NCI-H1694 (cell line): ENCODE results near the gene CRB2.
A peak's percentile ranks its signal among the peaks of the same experiment; 100 is the strongest.

Source experiments
- DNase-seq: peaks from one replicate; lab custom pipeline; 2025; lab: John Stamatoyannopoulos, UW

Gene CRB2

GRCh38 chr9:123406691-123407216, 50.8 kb downstream of the CRB2 start:
- DNase-seq, result peak; percentile 7

GRCh38 chr9:123407217-123407851, 51.3 kb downstream of the CRB2 start:
- DNase-seq, result no peak

DNA sequence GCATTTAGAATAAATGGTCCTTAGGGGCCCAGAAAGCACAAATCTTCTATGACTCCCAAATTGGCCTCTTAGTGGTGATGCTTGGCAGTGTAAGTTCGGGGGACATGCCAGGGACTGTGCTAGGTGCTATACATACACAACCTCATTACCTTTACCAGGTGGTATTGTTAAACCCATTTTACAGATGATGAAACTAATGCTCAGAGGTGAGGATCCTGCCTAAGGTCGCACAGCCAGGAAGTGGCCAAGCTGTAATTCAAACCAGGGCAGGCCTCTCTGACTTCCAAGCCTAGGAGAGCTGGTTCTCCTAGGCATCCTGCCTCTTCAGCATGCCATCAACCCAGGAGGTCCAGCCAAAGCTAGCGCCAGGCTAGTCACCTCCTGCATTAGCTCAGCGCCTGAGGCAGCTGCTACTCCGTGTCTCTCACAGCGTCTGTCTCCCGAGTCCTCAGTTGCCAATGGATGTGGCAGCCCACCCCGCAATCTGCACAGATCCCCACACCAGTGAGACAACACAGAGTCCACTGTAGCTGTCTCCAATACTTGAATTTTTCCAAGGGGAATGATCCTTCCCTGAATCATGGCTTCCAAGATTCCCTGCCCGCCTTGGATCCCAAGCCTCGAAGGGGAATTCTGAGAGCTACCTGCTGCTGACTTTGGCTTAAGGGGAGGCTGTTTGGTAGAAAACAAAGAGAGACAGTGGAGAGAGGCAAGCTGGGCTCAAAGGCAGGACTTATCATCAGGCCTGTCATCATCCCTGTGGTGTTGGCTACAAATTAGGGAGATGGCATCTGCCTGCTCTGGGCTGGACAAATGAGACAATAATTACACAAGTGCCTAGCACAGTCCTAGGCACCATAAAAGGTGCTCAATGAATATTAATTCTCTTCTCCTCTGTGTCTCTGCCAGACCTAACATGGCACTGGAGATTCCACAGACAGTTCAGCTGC, 52.6 kb downstream of the CRB2 start:
- no peak for DNase-seq

DNA sequence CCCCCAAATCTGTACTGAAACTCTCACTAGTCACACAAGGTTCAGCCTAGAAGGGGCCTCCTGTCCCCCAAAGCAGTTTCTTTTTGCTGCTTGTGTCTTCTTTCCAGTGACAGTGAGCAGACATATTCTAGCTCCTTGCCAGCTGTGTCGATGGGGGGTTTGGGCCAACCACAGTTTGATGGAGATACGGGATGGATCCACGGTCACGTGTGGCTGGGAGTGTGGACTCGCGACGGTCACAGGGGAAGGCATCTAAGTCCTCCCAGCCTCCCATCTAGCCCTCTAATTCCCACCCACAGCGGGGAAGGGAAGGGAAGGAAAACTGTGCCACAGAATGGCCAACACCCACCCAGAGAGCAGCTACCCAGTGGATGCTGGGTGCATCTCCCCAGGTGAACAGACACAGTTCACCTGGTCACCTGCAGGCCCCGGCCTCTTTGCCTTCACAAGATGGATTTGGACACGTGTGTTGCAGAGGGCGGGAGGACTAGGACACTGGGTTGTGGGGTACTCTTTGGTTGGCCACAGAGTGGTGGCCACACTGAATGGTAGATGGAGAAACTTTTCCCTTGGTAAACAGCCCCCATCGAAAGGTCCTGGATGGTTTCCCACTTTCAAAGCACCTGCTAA, 54.4 kb downstream of the CRB2 start:
- no peak for DNase-seq

- DNase-seq, result no peak
Observed at GRCh38 chr9:123411191-123411590, 55.2 kb downstream of the CRB2 start.

DNA sequence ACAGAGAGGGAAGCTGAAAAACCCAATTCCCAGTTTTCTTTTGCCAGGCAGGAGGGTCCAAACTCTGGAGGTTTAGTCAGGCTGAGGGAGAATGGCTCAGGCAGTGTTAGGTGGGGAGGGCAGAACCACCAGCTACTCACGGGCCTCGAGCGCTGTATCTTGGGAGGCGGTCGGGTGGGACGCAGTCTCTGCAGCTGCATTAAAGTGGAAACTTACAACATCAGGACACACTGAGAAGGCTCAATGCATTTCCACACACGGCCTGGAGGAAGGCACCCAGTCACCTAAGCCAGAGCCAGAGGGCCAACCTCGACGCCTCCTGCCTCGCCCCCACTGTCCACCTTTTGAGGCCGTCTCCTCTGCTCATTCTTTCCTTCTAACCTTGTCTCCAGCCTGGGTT, 55.6 kb downstream of the CRB2 start:
- DNase-seq, result no peak

DNA sequence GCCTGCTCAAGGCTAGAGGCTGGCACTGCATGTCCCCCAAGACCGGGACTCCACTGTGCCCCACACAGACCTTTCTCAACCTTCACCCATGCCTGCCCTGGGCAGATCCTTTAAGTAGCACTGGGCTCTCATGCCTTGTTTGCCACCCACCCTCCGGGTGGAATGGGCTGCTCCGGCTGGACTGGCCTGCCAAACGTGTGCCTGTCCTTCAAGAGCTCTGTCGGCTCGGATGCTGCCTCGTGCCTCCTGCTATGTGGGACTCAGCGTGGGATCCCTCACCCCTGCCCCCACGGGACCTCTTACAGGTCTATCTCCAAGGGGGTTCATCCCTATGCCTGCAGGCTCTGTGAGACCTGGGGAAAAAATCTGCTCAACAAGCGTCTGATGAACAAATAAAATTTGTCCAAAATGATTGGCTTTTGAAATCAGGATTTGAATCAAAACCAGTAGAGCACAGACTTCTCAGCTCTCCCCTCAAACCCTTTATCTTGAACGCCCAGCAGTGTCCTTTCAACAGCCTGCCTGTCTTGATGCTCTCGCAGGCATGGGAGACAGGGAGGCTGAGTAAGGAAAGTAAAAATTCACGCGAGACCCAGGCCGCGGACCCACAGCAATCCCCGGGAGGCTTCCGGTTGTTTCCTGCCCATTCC, 56.3 kb downstream of the CRB2 start:
- no peak for DNase-seq

GRCh38 chr9:123414204-123414603, 58.2 kb downstream of the CRB2 start:
- DNase-seq, result no peak

GRCh38 chr9:123414936-123415930, 59.2 kb downstream of the CRB2 start:
- DNase-seq, result no peak

DNA sequence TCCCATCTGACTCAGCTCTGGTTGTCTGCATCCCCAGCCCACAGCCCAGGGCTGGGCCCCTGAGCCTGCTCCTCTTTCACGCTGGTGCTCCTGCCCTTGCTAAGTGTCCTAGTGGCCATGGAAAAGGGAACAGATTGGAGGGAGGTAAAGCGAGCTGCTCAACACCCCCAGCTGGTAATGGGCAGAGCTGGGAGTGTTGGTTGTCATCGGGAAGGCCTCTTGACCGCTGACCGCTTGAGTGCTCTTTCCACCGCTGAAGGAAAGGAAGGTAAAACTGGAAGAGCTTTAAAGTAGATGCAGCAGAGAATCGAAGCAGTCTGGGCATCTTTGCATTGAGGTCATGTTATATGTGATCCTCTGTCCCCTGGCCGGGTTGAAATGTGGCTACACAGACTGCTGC, 60.2 kb downstream of the CRB2 start:
- DNase-seq, result no peak

- DNase-seq, result no peak
Observed at GRCh38 chr9:123417289-123418051, 61.5 kb downstream of the CRB2 start.

DNA sequence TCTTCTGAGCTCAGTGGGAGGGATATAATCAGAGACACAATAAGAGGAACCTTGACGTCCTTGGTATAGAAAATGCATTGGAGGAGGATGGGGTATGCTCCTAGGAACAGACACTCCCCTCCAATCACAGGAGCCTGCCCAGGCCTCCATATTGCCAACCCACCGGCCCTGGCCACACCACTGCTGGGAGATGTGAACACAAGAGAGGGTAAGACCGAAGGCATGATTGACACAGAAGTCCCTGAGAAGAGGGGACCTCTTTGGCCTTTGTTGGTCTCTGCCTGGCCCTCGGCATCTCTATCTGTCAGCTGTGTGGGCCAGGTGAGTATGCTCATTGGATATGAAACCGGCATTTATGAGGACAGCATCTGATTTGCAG, 62.0 kb downstream of the CRB2 start:
- DNase-seq, result no peak

DNA sequence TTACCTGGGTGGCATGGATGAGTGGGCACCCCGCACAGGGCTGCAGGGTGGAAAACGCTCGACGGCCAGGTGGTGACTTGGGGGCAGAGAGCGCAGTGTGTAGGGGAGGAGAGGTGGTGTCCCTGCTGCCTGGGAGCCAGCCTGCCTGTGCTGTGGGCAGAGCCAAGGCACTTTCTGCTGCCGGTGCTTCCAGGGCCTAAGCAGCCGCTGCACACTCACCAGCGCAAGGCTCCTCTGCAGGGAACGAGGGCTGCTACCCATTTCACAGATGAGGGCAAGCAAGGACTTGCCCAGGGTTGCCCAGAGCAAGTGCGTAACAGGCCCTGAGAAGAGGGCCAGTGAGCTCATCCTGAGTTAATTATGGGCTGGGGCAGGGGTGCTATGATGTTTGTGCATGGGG, 62.5 kb downstream of the CRB2 start:
- no peak for DNase-seq

DNA sequence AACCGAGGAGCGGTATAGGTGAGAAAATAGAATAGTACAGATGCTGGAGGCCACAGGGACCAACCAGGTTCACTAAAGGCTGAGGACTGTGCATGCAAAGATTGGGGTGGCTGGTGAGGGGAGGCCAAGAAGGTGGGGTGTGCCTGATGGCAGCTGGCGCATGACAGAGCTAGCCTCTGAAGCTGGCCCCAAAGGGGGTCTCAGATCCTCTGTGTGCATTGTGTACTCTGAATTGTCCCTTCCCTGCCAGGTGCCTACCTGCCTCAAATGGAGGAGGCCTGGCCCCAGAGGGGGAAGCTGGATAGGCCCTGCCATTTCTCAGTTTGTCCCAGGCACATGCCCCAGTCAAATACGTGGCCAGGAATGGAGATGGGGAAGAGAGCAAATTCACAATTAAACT, 63.1 kb downstream of the CRB2 start:
- DNase-seq, result no peak

GRCh38 chr9:123419721-123420591, 64.0 kb downstream of the CRB2 start:
- DNase-seq, result no peak

DNA sequence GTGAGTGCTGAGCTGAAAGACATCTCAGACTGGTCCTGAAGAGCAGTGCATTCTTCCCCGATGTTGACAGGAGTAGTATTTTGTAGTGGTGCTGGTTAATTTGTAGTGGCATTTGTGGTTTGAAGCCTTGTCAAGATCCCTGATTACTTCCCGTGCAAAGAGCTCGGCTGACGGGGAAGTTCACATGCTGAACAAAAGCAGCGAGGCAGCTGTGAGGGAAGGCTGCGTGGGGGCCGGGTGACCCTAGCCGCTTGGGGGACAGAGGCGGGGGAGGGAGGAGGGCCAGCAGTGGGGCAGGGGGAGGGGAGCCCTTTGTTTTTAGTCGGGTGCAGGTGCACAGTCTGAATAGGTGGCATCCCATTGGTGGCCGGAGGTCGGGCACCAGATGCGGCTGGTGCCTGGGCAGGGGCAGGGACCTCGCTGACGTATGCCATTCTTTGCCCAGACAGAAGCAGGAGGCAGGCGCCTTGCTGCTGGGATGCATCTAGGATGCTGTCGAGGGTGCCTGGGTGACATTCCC, 64.7 kb downstream of the CRB2 start:
- no peak for DNase-seq

DNA sequence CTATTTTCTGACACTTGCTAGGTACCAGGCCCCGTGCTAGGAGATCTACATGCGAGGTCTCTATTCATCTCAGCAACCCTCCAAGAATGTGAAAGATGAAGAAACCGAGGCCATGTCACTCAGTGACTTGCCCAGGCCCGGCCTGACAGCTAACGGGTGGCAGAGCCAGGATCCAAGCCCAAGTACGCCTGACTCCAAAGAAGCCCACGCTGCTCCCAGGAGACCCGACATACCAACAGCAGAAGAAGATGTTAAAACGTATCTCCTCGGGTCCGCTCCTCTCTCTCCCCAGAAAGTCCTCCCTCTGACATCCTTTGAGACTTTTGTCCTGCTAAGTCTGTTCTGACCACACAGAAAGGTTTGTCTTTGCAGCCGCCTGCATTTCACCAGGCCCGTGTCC, 65.2 kb downstream of the CRB2 start:
- no peak for DNase-seq

- no peak for DNase-seq
Observed at GRCh38 chr9:123421801-123422455, 65.9 kb downstream of the CRB2 start.
